Bronchial epithelial cell (primary cell): Measurements from ENCODE around the gene PCP2. TPM values are rescaled to one million over a fixed set of nuclear protein-coding genes. Genes with fewer than 3 reads are reported as not detected.

Source experiments
- DNase-seq: peaks from one replicate; pipeline ENCODE4 v3.0.0-alpha.2; 2010; ENCODE audit warnings: low read depth
- FAIRE-seq: peaks from 2 replicates; lab custom pipeline; 2011; peaks lifted over from hg19 to GRCh38; lab: Jason Lieb, UNC
- H3K27me3 ChIP-seq: 2 replicates; pipeline ENCODE4 v1.5.1; 2011; ENCODE audit warnings: low read length; ENCODE audit not compliant: control insufficient read depth, insufficient read depth
- H3K36me3 ChIP-seq: 2 replicates; pipeline ENCODE4 v1.5.1; 2011; ENCODE audit warnings: low read length; ENCODE audit not compliant: control insufficient read depth, insufficient read depth
- H3K4me3 ChIP-seq: 2 replicates; pipeline ENCODE4 v1.5.1; 2011; ENCODE audit warnings: mild to moderate bottlenecking, low read depth, low read length, control low read depth
- total RNA-seq: library from RNA; depleted of rRNA; stranded (reverse); fragments of >200 nt; gene quantifications from 2 replicates; pipeline ENCODE4 v1.2.1, GENCODE V29; 2014
- TF ChIP-seq, protein P1 (sequence below): IDR thresholded peaks from 2 replicates; pipeline ENCODE4 v1.5.1; 2011; ENCODE audit warnings: mild to moderate bottlenecking, moderate library complexity, low read length, control low read depth, inconsistent platforms; ENCODE audit not compliant: insufficient read depth, severe bottlenecking

PCP2 gene
- total RNA-seq, 1 donor from 2014 or later = not detected

DNA sequence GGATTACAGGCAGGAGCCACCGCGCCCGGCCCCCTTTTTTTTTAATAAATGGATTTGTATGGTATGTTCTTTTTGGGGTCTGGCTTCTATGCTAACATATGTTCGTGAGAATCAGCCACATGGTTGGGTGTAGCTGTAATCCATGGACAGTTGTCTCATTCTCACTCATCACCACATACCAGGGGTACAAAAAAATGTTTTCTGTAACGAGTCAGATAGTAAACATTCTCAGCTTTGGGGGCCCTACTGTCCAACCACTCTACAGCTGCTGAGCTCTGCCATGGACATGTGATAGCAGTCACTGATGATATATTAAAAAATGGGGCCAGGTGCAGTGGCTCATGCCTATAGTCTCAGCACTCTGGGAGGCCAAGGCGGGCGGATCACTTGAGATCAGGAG lies 30.2 kb upstream of the PCP2 start:
- FAIRE-seq (no peak), DNase-seq (no peak)
- Histone ChIP-seq H3K4me3 (no peak overlapping the region), H3K36me3 (no peaks in the 10 kb centered on the region), H3K27me3 (no peaks in the 10 kb centered on the region)
- TF ChIP-seq, protein P1, sequence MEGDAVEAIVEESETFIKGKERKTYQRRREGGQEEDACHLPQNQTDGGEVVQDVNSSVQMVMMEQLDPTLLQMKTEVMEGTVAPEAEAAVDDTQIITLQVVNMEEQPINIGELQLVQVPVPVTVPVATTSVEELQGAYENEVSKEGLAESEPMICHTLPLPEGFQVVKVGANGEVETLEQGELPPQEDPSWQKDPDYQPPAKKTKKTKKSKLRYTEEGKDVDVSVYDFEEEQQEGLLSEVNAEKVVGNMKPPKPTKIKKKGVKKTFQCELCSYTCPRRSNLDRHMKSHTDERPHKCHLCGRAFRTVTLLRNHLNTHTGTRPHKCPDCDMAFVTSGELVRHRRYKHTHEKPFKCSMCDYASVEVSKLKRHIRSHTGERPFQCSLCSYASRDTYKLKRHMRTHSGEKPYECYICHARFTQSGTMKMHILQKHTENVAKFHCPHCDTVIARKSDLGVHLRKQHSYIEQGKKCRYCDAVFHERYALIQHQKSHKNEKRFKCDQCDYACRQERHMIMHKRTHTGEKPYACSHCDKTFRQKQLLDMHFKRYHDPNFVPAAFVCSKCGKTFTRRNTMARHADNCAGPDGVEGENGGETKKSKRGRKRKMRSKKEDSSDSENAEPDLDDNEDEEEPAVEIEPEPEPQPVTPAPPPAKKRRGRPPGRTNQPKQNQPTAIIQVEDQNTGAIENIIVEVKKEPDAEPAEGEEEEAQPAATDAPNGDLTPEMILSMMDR = no peak

DNA sequence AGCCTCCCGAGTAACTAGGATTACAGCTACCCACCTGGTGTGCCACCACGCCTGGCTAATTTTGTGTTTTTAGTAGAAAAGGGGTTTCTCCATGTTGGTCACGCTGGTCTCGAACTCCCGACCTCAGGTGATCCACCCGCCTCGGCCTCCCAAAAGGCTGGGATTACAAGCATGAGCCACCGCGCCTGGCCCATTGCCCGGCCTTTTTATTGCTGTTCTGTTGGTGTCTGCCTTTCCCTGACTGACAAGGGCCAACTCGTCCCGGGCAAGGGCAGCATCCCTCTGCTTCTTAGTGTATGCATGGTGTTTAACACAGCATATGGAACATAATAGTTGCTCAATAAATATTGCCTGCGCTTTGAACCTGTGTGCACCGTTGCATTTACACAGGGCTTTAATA lies 29.1 kb upstream of the PCP2 start:
- H3K36me3 ChIP-seq = no peaks in the 10 kb centered on the region
- H3K4me3 ChIP-seq = no peak overlapping the region
- DNase-seq (no peak), FAIRE-seq (no peak)
- TF ChIP-seq, protein P1 = no peak
- H3K27me3 ChIP-seq = no peaks in the 10 kb centered on the region

DNA sequence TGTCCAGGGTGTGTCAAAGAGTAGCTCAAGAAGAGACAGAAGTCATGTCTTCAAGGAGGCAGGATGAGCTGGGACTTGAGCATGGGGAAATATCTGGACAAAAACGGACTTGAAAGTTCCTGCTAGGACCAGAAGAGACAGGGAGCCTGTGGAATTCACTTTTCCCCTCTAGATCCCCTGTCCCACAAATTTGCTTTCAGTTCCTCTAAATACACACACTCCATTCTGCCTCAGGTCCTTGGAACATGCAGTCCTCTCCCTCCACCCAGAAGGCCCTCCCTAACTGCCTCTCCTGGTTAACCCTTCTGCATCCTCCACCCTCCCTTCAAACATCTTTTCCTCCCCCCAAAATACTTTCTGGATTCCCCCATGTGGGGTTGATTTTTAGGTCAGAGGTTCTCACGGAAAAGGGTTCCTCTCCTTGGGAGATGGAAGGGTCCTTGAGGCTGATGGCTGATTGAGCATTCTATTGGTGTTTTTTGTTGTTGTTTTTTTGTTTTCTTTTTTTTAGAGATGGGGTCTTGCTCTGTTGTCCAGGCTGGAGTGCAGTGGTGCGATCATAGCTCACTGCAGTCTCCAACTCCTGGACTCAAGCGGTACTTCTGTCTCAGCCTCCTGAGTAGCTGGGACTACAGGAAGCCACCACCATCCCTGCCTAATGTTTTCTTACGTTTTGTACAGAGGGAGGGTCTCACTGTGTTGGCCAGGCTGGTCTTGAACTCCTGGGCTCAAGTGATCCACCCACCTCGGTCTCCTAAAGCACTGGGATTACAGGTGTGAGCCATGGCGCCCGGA lies 28.4 kb upstream of the PCP2 start:
- no peak overlapping the region for H3K4me3 ChIP-seq
- H3K36me3 ChIP-seq = no peaks in the 10 kb centered on the region
- FAIRE-seq = no peak
- no peak for DNase-seq
- TF ChIP-seq, protein P1 = no peak
- H3K27me3 ChIP-seq = no peaks in the 10 kb centered on the region

DNA sequence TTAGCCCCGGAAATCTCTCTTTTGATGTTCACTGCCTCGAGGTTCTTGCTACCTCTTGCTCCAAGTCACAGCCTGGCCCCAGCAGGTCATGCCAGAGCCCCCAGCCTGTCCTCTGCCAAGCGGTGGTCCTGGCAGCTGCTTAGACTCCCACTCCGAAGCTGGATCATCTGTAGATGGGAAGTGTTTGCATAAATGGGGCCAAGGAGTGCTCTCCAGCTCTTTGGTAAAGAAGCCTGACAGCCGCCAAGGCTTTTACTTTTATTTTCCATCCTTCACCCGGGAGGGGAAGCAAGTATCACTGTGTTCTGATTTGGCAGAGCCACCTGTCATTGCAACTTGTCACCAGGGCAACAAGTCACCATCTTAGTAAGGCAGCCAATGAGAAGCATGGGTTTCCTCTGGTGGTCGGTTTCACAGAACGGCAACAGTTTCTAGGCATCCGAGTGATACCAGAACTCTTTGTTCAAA lies 24.7 kb upstream of the PCP2 start:
- DNase-seq (no peak), FAIRE-seq (no peak)
- no peaks in the 10 kb centered on the region for H3K36me3 ChIP-seq
- no peak overlapping the region for H3K4me3 ChIP-seq
- TF ChIP-seq, protein P1 = no peak
- H3K27me3 ChIP-seq = peaks cover 2% of the 10 kb centered on the region

DNA sequence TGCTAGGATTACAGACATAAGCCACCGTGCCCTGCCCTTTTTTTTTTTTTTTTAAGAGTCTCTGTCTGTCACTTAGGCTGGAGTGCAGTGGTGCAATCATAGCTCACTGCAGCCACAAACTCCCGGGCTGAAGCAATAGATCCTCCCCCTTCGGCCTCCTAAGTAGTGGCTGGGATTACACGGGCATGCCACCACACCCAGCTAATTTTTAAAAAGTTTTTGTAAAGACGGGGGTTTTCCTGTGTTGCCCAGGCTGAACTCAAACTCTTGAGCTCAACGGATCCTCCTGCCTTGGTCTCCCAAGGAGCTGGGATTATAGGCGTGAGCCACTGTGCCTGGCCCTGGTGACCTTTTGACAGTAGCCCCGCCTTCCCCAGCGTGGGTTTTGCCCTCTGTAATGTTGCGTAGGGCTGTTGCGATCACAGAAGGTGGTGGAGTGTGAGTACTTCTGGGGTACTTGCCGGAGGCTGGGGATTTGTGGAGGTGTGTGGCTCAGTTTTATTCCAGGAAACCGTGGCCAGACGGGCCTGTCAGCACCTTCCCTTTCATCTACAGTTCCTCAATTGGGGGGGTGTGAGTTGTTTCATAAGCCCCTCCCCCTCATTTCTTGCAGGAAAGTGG lies 23.7 kb upstream of the PCP2 start:
- Histone ChIP-seq H3K4me3 (no peak overlapping the region), H3K27me3 (peaks cover 2% of the 10 kb centered on the region), H3K36me3 (no peaks in the 10 kb centered on the region)
- DNase-seq = no peak
- no peak for FAIRE-seq
- TF ChIP-seq, protein P1 = no peak

DNA sequence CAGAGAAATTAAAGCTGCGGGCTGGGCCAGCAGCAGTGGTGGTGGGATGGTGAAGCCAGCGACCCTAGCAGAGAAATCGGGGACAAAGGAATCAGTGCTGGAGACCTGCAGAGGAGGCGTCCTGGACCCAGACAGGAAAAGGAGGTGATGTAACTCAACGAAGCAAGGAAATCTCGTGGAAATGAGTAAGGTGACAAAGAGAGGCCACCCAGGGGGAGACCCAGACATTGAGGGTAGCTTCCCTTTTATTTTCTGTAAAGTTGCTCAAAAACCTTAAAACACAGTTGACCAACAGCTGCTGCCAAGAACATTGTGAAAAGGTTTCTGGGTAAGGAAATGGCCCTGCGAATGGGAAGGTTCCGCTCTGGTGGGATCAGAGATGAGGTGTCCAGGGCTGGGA lies 22.1 kb upstream of the PCP2 start:
- peaks cover 2% of the 10 kb centered on the region for H3K27me3 ChIP-seq
- no peaks in the 10 kb centered on the region for H3K36me3 ChIP-seq
- TF ChIP-seq, protein P1 = no peak
- H3K4me3 ChIP-seq = no peak overlapping the region
- DNase-seq (no peak), FAIRE-seq (no peak)
